ENCODE measurements around the gene EXD3.
A peak's percentile ranks its signal among the peaks of the same experiment; 100 is the strongest.

EXD3 gene

GRCh38 chr9:137409515-137409914 is 13.4 kb downstream of the EXD3 start:
- DNase-seq, result no peak

GRCh38 chr9:137408651-137409405 is 14.1 kb downstream of the EXD3 start:
- DNase-seq, result no peak

GRCh38 chr9:137407590-137408300 is 15.2 kb downstream of the EXD3 start:
- no peak for DNase-seq

GRCh38 chr9:137406876-137407589 is 15.9 kb downstream of the EXD3 start:
- DNase-seq, result peak; percentile 14

- DNase-seq, result no peak
Measured at GRCh38 chr9:137406085-137406760, 16.7 kb downstream of the EXD3 start.

- no peak for DNase-seq
Measured at GRCh38 chr9:137405677-137406081, 17.3 kb downstream of the EXD3 start.

GRCh38 chr9:137404961-137405567 is 17.9 kb downstream of the EXD3 start:
- no peak for DNase-seq

GRCh38 chr9:137403269-137403668 is 19.7 kb downstream of the EXD3 start:
- no peak for DNase-seq

GRCh38 chr9:137402746-137403145 is 20.2 kb downstream of the EXD3 start:
- no peak for DNase-seq

- DNase-seq, result no peak
Measured at GRCh38 chr9:137398561-137399468, 24.1 kb downstream of the EXD3 start.

GRCh38 chr9:137397675-137398423 is 25.1 kb downstream of the EXD3 start:
- DNase-seq, result no peak

GRCh38 chr9:137396634-137397367 is 26.2 kb downstream of the EXD3 start:
- DNase-seq, result no peak

GRCh38 chr9:137396227-137396626 is 26.7 kb downstream of the EXD3 start:
- no peak for DNase-seq

GRCh38 chr9:137395666-137396010 is 27.3 kb downstream of the EXD3 start:
- DNase-seq, result no peak

GRCh38 chr9:137394866-137395665 is 27.9 kb downstream of the EXD3 start:
- no peak for DNase-seq

GRCh38 chr9:137393176-137394150 is 29.5 kb downstream of the EXD3 start:
- DNase-seq, result no peak

- no peak for DNase-seq
Measured at GRCh38 chr9:137392232-137393007, 30.5 kb downstream of the EXD3 start.

Data from DMS 273 treated with DMSO at 0.1 percent for 48 hours (cell line).